Stimulated activated CD4-positive, alpha-beta T cell treated with anti-CD3 and anti-CD28 coated beads, Interleukin-15, amount 100 ng/mL, for 24 hours (primary cell): Measurements from ENCODE around the gene CCDC160.
"Not testable (repeated sequence)": the region's sequence is repeated elsewhere in the genome, so short reads cannot be mapped to it uniquely, and the experiment has no call there.

Experiments
- DNase-seq: peaks from one replicate; pipeline ENCODE4 v3.0.0-alpha.2; 2020

Gene CCDC160

GRCh38 chrX:134236626-134237614, at the start of gene CCDC160:
Gene CCDC160, plus strand, starts transcription at chrX:134237182. Its CDS starts 7,619 bp downstream, at chrX:134244801.
- peak; percentile 24 for DNase-seq

DNA sequence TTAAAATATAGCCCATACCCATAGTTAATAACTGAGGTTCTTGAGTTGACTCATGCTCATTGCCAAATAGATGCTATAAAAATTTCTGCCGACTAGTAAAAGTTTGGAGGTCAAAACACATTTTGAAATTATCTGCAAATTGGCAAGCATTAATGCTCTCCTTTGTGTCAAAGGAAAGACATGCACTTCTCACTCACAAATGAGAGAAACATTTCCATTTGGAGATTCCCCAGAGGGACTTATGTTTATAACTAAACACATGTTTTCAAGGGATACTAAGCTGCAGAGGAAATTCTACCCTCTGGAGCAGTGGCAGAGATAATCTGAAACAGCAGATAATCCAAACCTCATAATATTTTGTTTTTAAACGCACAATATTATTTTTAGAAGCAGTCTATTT, 45.7 kb upstream of the CCDC160 start:
- no peak for DNase-seq

DNA sequence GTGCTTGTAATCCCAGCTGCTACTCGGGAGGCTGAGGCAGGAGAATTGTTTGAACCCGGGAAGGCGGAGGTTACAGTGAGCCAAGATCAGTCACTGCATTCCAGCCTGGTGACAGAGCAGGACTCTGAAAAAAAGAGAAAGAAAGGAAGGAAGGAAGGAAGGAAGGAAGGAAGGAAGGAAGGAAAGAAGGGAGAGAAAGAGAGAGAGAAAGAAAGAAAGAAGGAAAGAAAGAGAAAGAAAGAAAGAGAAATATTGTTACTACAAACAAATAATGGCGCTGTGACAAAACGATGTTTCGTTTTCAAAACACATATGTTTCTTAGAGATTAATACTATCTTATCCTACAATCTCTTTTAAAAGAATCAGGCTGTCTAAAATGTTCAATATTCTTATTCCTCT, 42.1 kb upstream of the CCDC160 start:
- no peak for DNase-seq

DNA sequence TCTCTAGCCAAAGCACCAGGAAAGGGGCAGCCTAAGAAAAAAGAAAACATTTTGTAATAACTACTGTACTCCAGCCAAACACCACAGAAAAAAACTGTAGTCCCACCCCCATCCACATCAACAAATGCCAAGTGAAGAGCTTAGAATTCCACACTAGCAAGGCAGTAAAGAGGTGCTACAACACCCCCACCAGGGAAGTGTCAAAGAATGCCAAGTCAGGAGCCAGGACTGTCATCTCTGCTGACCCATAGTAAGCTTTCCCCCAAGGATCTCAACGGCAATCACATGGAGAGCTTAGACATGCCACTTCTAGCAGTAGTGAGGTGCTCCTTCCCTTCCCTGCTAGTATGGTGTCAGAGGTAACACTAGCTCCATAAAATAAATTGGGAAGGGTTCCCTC, 34.4 kb upstream of the CCDC160 start:
- no peak for DNase-seq

DNA sequence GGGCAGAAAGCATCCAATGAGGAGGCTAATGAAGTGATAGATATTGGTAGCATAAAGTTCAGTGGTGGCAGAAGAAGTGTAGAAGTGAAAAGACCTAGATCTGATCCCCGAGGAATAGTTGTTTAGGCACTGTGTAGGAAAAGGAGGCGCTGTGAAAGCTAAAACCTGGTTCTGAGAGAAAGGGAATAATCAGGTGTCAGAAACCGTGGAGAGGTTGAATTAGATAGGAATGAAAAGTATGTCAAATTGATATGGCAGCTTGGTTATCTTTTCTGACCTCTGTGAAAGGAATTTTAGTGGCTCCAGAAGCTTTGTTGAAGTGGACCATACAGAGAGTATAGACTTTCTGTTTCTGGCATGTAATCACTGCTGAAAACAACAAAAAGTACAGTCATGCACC, 30.8 kb upstream of the CCDC160 start:
- no peak for DNase-seq

- DNase-seq: no peak
Measured at GRCh38 chrX:134210465-134210864, 26.5 kb upstream of the CCDC160 start.

GRCh38 chrX:134235236-134235635, 1.7 kb upstream of the CCDC160 start:
- DNase-seq: no peak

DNA sequence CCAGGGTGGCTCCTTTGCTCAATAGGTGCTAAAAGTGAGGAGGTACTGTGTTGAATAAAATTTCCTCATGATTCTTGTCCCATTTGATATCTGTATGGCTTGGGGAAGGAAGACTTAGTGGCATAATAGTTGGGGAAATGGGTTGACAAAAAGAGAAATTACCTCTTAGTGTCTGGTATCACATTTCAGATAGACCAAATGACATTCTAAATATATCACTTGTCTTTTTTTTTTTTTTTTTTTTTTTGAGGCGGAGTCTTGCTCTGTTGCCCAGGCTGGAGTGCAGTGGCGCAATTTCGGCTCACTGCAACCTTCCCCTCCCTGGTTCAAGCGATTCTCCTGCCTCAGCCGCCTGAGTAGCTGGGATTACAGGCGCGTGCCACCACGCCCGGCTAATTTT, 1.2 kb downstream of the CCDC160 start:
- not testable (repeated sequence) for DNase-seq

GRCh38 chrX:134239016-134239415, 2.0 kb downstream of the CCDC160 start:
- DNase-seq: no peak

GRCh38 chrX:134240209-134240608, 3.2 kb downstream of the CCDC160 start:
- no peak for DNase-seq

DNA sequence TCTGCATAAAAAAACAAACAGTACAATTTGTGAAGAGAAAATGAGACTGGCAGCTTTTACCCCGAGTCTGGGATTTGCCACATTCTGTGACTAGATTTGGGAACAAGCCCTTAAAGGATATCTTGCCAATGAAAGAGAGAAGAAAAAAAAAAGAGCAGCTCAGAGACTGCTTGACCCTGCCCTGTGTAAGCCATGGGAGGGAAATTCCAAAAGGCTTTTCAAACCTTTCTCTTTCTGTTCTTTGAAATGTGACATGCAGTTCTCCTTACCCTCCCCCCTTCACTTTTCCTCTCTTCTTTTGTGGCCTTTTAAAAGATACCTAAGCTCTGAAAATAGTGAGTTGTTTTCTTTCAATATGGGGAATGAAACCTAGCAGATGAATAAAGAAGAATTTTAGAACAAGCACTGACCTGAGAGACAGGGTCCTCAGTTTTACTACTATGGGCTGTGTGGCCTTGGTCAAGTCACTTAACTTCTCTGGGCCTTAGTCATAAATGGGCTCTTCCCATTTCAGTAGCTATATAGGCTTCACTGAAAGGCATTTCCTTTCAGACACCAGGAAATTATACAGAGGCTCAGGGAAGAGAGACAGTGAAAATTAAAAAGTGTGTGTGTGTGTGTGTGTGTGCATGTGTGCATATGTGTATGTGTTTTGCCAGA, 5.1 kb downstream of the CCDC160 start:
- DNase-seq: no peak

GRCh38 chrX:134244043-134244442, 7.1 kb downstream of the CCDC160 start:
- no peak for DNase-seq

GRCh38 chrX:134246282-134246681, 9.3 kb downstream of the CCDC160 start:
- DNase-seq: no peak

- DNase-seq: no peak
Measured at GRCh38 chrX:134247492-134247891, 10.5 kb downstream of the CCDC160 start.

GRCh38 chrX:134249241-134249640, 12.3 kb downstream of the CCDC160 start:
- DNase-seq: no peak

DNA sequence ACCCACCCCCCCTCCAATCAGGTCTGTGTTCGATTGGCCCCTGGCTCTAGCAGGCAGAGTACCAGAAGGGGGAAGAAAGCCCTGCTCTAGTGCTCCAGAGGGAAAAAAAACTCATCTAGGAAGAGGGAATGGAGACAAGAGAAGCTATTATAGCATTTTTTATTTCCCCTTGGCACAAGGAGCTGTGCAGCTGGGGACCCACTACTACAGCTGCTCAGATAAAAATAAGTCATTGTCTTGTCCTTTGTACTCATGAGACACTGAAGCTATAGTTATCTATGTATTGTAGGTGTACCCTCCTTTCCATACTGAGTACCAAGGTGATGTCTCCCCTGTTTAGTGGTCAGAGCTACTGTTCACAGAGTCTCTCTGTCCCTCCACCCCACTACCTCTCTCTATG, 14.3 kb downstream of the CCDC160 start:
- DNase-seq: no peak

DNA sequence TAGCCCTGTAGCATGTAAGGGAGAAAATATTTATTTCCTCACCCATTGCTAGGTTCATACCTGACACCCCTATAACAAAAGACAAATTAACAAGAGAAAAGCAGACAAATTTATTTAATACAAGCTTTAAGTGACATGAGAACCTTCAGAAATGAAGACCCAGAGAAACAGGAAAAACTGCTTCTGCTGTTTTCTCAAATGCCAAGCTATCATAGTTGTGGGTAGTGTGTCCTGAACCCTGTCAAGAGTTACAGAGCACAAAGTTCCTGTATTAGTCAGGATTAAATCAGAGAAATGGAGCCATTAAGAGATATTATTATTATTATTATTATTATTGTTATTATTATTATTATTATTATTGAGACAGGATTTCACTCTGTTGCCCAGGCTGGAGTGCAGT, 17.5 kb downstream of the CCDC160 start:
- no peak for DNase-seq

DNA sequence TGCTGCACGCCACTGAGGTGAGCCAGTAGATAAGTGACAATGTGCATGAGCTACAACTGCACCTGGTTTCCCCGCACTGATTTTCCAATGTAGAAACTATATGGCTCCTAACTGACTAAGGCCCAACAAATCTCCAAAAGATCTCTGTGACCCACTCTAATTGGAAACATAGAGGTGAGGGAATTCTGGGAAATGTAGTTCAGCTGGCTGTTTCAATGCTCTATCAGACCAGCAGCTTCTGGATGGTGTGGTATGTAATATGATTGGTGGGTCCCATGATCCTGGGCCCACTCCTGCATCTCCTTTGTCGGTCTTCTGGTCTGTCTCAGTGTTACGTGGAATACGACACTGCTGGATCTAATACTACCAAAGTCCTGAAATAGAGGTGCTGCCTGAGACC, 18.6 kb downstream of the CCDC160 start:
- DNase-seq: no peak

- DNase-seq: no peak
Measured at GRCh38 chrX:134256684-134257083, 19.7 kb downstream of the CCDC160 start.

DNA sequence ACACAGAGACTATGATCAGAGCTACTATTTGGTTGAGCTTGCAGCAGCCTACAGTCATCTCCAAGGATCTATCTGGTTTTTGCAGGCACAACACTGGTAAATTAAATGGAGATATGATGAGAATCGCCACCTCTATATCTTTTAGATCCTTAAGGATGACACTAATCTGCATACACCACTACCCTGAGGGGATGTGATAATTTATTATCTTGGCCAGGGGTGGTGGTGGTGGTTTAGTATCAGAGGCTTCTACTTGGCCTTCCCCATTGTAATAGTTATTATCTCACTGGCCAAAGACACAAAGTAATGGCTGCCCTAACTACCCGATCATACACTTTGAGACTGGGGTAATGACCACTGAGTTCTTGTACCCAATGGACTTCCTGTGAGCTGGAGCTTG, 21.2 kb downstream of the CCDC160 start:
- no peak for DNase-seq

GRCh38 chrX:134285934-134286333, 49.0 kb downstream of the CCDC160 start:
- not testable (repeated sequence) for DNase-seq

DNA sequence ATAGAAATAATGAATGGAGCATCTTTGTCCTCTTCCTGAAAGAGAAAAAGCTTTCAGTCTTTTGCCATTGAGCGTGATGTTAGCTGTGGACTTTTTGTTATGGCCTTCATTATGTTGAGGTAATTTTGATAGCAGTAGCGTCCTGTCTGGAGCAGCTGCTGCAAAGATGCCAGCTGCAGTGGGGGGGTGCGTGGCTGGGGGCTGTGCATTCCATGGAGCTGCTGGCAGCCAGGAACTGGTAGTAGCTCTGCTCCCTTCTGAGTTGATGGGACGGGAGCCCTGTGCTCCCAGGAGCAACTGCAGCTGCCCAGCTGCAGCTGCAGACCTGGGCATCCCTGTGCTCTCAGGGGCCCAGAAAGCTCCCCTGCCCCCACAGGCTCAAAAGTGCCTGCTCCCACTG, 50.4 kb downstream of the CCDC160 start:
- DNase-seq: no peak

DNA sequence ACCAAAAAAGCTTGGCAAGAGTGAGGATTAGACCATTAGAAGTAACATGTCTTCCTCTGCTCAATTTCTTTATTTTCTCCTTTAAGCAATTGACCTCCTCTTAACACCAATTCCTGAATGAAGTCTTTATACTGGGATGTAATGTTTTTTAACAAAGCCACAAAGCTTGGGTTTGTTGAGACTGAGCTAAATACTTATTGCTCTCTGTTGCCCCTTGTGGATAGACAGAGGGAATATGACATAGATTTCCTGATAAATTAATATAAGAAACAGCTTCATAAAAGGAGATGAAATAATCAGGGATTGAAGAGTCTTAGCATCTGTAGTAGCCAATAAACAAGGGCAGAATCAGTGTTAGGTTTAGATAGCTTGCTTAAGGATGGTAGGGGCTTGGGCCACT, 57.6 kb downstream of the CCDC160 start:
- DNase-seq: no peak
